CD4-positive, alpha-beta T cell treated with Interleukin-1 beta for 1 hour (primary cell): Measurements from ENCODE around the gene SPRED2.
"Not testable (repeated sequence)": the region's sequence is repeated elsewhere in the genome, so short reads cannot be mapped to it uniquely, and the experiment has no call there.

Experiments
- DNase-seq, 2 donors: peaks; one replicate each; pipeline ENCODE4 v3.0.0-alpha.2; 2020 to 2022

Gene SPRED2

GRCh38 chr2:65361623-65362022, 70.8 kb downstream of the SPRED2 start:
- no peak for DNase-seq

GRCh38 chr2:65360441-65360840, 72.0 kb downstream of the SPRED2 start:
- DNase-seq: no peak

DNA sequence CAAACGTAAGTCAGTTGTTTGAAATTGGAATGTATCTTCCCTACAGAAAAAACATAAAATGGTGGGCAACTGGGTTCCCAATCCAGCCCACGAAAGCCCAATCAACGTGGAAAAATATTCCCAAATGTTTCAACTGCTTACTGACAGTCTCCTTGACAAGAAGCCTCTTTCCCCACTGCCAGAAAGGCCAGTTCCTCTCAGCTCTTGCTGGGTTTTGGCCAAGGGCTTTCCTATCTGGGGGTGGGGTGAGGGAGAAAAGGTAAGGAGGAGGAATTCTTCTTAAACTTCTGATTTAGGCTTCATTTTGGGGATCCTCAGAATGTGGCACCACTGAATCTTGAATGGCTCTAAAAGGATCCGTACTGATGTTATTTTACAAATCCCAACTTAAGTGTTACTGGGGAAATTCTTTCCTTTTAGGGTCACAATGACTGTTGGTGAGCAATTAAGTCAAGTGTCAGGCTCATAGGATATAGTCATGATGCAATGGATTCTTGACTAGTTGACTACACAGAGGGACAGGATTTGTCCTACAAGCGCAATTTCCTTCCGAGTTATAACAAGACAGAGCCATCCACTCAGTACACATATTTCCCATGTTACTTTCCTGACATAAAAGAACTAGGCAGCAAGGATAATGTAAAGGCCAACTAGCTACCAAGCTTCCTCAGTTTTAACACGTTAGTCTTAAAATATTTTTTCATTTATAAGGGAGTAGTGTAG, 73.6 kb downstream of the SPRED2 start:
- no peak for DNase-seq

GRCh38 chr2:65357959-65358294, 74.5 kb downstream of the SPRED2 start:
- no peak for DNase-seq

DNA sequence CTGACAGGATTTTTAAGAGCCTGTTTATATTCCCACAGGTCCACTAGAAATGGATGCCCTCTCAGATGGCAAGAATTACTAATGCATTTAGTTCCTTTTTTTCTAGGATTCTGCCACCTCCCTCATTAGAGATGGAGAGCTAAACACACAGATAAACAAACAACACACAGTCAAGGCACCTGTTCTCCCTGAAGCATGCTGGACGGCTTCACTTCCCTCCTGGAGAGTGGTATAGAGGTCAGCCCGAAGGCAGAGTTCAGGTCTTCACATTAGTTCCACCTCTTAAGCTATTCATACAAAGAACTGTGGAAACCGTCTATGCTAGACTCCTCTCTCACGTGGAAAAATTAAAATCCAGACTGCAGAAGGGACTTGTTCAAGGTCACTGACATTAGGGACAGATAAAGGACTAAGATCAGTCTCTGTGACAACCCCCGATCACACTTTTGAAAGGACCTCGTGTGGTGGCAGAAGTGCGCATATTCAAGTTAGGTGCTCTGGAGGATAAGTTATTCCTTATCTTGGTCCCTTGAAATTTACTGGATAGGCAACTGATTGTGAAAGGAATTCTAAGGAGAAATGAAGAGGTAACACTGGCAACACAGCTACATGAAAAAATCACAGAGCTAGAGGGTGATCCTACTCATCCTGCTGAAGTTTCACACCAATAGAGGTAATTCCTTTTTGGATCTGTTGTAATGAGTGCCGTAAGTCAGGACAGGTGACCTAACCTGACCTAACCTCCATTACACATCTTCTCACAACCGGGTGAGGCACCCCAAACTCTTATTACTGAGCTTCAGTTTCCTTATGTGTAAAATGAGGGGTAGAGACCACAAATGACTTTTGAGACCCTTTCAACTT, 75.1 kb downstream of the SPRED2 start:
- DNase-seq: no peak

DNA sequence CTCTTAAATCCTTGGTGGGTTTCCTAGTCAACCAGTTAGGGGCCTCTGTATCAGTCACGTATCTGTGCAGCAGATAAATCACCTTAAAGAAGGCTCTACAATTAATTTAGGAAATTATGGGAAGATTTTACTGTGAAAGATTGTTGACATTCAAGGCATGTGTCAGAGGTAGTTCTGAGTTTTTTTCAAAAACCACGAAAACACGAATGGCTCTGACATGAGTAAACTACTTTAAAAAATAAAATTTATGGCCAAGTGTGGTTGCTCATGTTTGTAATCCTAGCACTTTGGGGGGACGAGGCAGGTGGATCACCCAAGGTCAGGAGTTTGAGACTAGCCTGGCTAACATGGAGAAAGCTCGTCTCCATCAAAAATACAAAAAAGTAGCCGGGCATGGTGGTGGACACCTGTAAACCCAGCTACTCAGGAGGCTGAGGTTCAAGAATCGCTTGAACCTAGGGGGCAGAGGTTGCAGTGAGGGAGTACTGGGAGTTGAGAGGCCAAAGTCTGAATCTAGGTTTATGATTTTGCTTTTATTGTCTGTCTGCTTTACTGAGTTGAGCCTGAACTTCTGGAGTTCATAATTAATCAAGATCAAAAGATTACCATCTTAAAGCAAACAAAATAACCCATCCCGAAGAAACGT, 77.1 kb downstream of the SPRED2 start:
- DNase-seq: no peak

DNA sequence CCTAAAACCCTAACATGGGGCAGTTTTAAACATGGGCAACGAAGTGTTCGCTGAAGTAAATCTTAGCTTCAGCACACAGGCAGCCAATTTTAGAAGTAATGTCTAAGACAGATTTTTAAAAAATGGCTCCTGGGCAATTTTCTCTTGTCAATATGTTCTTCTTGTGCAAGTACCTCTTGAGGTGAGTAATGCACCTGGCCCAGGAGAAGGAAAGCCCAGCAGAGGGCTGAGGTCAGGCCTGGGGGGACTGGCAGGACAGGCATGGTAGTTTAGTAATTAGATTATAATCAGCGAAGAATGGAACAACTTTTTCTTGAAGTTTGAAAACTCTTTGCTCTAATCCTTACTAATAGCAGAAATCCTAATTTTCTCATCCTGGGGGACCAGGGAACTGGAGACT, 77.6 kb downstream of the SPRED2 start:
- no peak for DNase-seq

- DNase-seq: no peak
Measured at GRCh38 chr2:65353927-65354326, 78.5 kb downstream of the SPRED2 start.

DNA sequence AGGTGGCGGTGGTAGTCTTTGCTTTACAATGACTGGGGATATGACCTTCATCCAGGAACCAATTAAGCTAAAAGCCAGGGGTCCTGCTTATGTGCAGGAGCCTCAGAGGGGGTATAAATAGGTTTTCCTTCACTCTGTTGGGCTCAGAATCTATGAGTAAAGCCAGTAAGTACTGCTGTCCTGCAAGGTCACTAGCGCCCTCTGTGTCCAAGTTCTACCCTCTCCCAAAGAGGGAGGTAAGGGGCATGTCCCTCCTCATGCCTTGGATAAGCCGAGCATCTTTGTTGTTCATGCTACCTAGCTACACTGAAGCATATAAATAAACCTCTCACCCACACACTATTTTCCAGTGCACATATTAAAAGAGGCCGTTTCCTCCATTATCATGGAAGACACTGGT, 79.4 kb downstream of the SPRED2 start:
- no peak for DNase-seq

DNA sequence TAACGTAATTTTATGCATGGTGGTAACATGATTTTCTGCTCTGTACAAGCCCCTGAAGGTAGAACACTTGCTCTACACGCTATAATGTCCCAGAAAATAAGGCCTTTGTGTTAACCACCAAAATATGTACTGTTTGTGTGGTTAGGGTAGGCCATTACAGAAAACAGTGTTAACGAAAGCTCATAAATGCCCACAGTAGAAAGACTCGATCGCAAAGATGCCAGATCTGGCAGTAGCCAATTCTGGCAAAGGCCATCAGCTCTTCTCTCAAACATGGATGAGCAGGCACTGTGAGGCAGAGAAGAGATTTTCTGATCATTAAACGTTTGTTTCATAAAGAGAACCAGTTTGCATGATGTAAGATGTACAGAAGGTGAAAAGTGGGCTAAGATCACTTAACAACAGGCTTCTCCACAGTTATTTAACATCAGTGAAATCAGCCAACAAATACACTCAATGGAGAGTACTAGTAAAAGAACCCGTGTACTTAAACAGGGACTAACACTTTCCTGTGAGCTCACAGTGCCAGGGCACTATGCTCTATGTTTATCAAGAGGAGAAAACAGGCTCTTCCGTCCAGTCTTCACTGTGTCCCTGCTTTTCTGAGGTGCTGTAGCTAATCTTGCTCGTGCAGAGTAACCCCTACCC, 80.3 kb downstream of the SPRED2 start:
- no peak for DNase-seq

GRCh38 chr2:65351234-65351947, 81.0 kb downstream of the SPRED2 start:
- no peak for DNase-seq

DNA sequence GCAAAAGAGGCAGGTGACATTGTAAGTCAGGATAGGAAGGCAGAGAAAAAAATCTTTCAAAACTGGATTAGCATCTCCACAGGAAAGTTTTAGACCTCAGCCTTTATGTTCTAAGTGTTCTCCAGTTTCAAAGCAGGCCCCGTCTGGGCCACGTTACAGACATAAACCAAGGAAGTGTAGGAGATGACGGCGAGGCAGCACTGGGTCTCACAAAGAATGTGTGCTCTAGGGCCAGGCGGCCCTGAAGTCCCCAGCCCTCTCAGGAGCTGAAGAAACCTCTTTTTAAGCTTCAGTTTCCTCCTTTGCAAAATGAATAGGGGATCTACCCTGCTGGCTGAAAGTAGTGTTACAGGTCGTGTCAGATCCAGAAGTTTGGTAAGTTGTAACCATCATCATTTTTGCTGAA, 81.7 kb downstream of the SPRED2 start:
- no peak for DNase-seq

DNA sequence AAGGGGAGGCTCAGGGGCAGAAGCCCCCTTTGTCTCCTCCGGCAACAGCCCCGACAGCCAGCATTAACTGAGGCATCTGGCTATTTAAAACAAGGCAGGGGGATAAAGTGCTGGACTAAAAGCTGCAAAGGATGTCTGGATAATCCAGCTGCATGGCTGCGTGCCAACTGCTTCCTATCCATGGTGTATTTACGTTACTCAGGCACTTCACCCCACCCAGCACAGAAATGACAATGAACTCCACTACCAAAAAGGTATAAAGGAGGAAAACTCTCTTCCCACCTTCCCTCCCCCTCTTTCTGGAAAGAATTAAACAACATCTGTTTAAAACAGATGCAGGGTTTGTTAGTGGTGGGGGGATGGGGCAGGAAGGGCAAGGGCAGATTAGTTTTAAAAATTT, 82.5 kb downstream of the SPRED2 start:
- DNase-seq: no peak

DNA sequence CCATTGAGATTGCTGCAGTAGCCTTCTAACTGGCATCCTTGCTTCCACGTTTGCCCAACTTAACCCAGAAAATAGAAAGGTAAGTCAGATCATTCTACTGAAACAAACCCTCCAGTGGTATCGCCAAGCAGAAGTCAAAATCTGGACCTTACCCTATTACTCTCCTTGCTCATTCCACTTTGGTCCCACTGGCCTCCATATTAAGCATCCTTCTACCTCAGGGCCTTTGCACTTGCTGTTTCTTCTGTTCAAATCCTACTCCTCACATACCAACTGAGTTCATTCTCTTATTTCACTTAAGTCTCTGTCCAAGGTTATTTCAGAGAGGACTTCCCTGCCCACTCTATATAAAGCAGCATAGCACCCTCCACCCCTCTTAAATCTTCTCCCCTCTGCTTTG, 84.5 kb downstream of the SPRED2 start:
- no peak for DNase-seq

GRCh38 chr2:65345631-65346030, 86.8 kb downstream of the SPRED2 start:
- no peak for DNase-seq

GRCh38 chr2:65344689-65345088, 87.7 kb downstream of the SPRED2 start:
- no peak for DNase-seq

- no peak for DNase-seq
Measured at GRCh38 chr2:65344182-65344581, 88.2 kb downstream of the SPRED2 start.

DNA sequence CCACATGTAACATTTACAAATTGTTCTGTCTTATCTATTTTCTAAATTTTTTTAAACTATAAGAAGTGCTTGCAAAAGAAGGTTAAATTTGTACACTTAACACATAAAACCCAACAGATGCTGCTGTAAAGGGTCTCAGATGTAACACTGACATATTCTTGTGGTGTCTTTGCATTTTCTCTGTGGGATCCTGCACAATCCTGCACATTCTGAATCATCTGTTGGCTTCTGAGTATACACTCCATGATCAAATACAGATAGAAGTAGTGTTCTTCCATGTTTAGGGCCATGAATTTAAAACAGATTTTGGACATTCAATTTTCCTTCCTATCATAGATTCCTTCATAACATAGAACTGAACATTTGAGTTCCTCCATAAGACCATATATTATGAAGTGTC, 89.0 kb downstream of the SPRED2 start:
- DNase-seq: no peak

GRCh38 chr2:65340898-65341681, 91.3 kb downstream of the SPRED2 start:
- DNase-seq: no peak

DNA sequence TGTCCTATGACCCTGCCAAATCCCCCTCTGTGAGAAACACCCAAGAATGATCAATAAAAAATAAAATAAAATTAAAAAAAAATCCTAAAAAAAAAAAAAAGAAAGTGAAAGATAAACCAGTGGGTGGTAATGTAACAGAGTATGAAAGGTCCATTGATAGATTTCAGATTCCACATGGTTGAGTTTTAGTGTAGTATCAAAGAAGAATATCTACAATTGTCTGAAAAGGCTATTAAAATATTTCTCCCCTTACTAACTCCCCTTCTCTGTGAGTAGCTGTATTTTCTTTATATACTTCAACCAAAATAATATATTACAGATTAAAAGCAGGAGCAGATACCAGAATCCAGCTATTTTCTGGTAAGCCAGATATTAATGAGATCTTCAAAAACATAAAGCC, 92.8 kb downstream of the SPRED2 start:
- no peak for DNase-seq

GRCh38 chr2:65338830-65339495, 93.4 kb downstream of the SPRED2 start:
- DNase-seq: not testable (repeated sequence)
